ENCODE data around the gene THAP7.

The THAP7 gene

DNA sequence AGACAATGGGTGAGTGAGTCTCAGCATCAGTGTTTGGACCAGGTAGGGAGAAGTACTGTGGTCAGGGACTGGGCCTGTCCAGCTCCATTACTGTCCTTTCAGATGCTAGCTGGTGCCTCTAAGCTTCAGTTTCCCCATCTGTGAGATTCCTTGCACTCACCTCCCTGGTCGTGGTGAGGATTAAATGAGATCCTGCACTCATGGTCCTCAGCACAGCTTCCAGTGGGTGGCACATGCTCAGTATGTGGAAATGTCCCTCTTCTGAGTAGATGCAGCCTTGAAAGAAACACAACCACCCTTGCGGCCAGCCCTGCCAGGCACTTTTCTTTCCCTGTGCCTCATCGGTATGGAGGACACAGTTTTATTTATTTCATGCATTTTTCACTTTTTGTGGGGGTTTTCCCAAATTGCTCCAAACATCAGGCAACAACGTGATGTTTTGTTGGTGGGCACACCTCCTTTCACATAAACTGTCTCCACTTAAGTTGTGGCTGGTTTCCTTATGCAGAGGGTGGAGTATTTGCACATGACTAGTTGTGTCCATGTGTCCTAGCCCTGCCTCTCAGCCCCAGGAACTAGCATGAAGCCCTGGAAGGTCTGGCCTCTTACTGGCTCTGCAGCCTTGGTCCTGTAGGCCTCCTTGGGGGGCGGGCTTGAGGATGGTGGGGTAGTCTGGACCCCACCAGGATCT lies 18.7 kb downstream of the THAP7 start:
- Histone ChIP-seq H4K20me1 (ENCODE audit: control insufficient read depth, insufficient read depth, low read depth, low read length) (no peaks in the 10 kb centered on the region), H3K27me3 (ENCODE audit: control insufficient read depth, low read length) (no peaks in the 10 kb centered on the region), H3F3A (ENCODE audit: control insufficient read depth, insufficient read depth) (no peaks in the 10 kb centered on the region), H3K4me1 (ENCODE audit: control insufficient read depth, low read length) (peaks cover 20% of the 10 kb centered on the region), H3K9me2 (replicated peaks; ENCODE audit: control insufficient read depth, low read length) (no peaks in the 10 kb centered on the region), H3K4me2 (ENCODE audit: low read length) (peak overlapping the region; percentile 92), H3K36me3 (ENCODE audit: control insufficient read depth, low read length) (peaks cover 38% of the 10 kb centered on the region), H3K9me3 (ENCODE audit: control insufficient read depth, insufficient read depth, low read length) (peaks cover 10% of the 10 kb centered on the region; the same call in 1 of the 2 replicates), H3K27ac (ENCODE audit: low read depth, low read length) (no peak overlapping the region), H3K4me3 (ENCODE audit: low read length) (peak overlapping the region; percentile 100), H3K79me2 (ENCODE audit: control insufficient read depth, low read length) (peaks cover 29% of the 10 kb centered on the region)
- TF ChIP-seq, protein P1, sequence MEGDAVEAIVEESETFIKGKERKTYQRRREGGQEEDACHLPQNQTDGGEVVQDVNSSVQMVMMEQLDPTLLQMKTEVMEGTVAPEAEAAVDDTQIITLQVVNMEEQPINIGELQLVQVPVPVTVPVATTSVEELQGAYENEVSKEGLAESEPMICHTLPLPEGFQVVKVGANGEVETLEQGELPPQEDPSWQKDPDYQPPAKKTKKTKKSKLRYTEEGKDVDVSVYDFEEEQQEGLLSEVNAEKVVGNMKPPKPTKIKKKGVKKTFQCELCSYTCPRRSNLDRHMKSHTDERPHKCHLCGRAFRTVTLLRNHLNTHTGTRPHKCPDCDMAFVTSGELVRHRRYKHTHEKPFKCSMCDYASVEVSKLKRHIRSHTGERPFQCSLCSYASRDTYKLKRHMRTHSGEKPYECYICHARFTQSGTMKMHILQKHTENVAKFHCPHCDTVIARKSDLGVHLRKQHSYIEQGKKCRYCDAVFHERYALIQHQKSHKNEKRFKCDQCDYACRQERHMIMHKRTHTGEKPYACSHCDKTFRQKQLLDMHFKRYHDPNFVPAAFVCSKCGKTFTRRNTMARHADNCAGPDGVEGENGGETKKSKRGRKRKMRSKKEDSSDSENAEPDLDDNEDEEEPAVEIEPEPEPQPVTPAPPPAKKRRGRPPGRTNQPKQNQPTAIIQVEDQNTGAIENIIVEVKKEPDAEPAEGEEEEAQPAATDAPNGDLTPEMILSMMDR (IDR thresholded peaks at IDR 0.05; ENCODE audit: low read depth, low read length, poor library complexity, severe bottlenecking): no peak
- no peak for TF ChIP-seq EZH2phosphoT487 (IDR thresholded peaks at IDR 0.05; ENCODE audit: borderline replicate concordance, low read length)

- Histone ChIP-seq H3K4me1 (ENCODE audit: control insufficient read depth, low read length) (peaks cover 20% of the 10 kb centered on the region), H3K79me2 (ENCODE audit: control insufficient read depth, low read length) (peaks cover 29% of the 10 kb centered on the region), H3K4me3 (ENCODE audit: low read length) (peak overlapping the region; percentile 100), H3K27ac (ENCODE audit: low read depth, low read length) (peak overlapping the region; percentile 59; the same call in 1 of the 2 replicates), H4K20me1 (ENCODE audit: control insufficient read depth, insufficient read depth, low read depth, low read length) (no peaks in the 10 kb centered on the region), H3K9me3 (ENCODE audit: control insufficient read depth, insufficient read depth, low read length) (peaks cover 11% of the 10 kb centered on the region; the same call in 1 of the 2 replicates), H3F3A (ENCODE audit: control insufficient read depth, insufficient read depth) (no peaks in the 10 kb centered on the region), H3K9me2 (replicated peaks; ENCODE audit: control insufficient read depth, low read length) (no peaks in the 10 kb centered on the region), H3K27me3 (ENCODE audit: control insufficient read depth, low read length) (no peaks in the 10 kb centered on the region), H3K36me3 (ENCODE audit: control insufficient read depth, low read length) (peaks cover 31% of the 10 kb centered on the region), H3K4me2 (ENCODE audit: low read length) (peak overlapping the region; percentile 92)
- TF ChIP-seq, protein P1 (IDR thresholded peaks at IDR 0.05; ENCODE audit: low read depth, low read length, poor library complexity, severe bottlenecking): no peak
- TF ChIP-seq EZH2phosphoT487 (IDR thresholded peaks at IDR 0.05; ENCODE audit: borderline replicate concordance, low read length): no peak
Observed at GRCh38 chr22:20982563-20982882, 19.4 kb downstream of the THAP7 start.

DNA sequence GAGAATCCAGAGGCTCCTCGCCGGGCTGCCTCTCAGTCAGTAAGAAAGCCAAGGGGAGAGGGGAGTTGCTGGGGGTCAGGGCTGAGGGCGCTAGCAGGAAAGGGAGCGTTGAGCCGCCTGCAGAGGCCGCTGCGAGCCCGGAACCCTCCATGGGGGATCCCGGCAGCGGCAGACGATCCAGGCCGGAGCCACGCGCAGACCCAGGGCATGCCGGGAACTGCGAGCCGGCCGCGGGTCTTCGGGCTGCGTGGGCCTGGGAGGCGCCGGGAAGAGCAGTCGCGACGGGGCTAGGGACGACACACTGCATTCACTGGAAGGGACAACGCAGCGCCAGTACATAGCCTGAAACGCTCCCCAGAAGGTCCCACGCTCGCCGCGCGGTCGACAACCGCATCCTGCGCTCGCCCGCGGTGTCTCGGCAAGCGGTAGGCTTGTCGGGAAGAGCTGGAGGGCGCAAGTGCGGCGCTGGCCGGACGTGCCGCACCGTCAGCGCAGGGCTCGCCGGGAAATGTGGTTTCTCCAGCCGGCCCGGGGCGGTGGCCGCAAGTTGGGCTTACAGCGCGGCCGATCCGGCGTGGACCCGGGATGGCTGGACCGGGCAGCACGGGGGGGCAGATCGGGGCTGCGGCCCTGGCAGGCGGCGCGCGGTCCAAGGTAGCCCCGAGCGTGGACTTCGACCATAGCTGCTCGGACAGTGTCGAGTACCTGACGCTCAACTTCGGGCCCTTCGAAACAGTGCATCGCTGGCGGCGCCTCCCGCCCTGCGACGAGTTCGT lies 19.9 kb downstream of the THAP7 start, which contains the start of gene LZTR1:
Gene LZTR1 (plus strand): TSS at position 511 of the 776 bp plus-strand sequence. CDS start 75 bp downstream, at position 586.
- Histone ChIP-seq H3K36me3 (ENCODE audit: control insufficient read depth, low read length) (peaks cover 29% of the 10 kb centered on the region), H3K4me3 (ENCODE audit: low read length) (peak within 1 kb of the TSS; percentile 100), H3K4me1 (ENCODE audit: control insufficient read depth, low read length) (peaks cover 20% of the 10 kb centered on the region), H3K9me3 (ENCODE audit: control insufficient read depth, insufficient read depth, low read length) (peaks cover 11% of the 10 kb centered on the region; the same call in 1 of the 2 replicates), H3K4me2 (ENCODE audit: low read length) (peak within 1 kb of the TSS; percentile 92), H3K9me2 (replicated peaks; ENCODE audit: control insufficient read depth, low read length) (no peaks in the 10 kb centered on the region), H3K27ac (ENCODE audit: low read depth, low read length) (peak within 1 kb of the TSS; percentile 59), H3F3A (ENCODE audit: control insufficient read depth, insufficient read depth) (no peaks in the 10 kb centered on the region), H3K79me2 (ENCODE audit: control insufficient read depth, low read length) (peaks cover 29% of the 10 kb centered on the region), H3K27me3 (ENCODE audit: control insufficient read depth, low read length) (no peaks in the 10 kb centered on the region), H4K20me1 (ENCODE audit: control insufficient read depth, insufficient read depth, low read depth, low read length) (no peaks in the 10 kb centered on the region)
- TF ChIP-seq, protein P1 (IDR thresholded peaks at IDR 0.05; ENCODE audit: low read depth, low read length, poor library complexity, severe bottlenecking): peak; percentile 82
- no peak for TF ChIP-seq EZH2phosphoT487 (IDR thresholded peaks at IDR 0.05; ENCODE audit: borderline replicate concordance, low read length)
